GM12878 (cell line): ENCODE measurements around the gene CXXC4.

Source experiments
- BRCA1 ChIP-seq: IDR thresholded peaks from 2 replicates; pipeline ENCODE4 v1.6.1; 2011; ENCODE audit warnings: low read depth, low read length, improper control_type of control experiment
- CHD2 ChIP-seq: IDR thresholded peaks from 2 replicates; pipeline ENCODE4 v1.6.1; 2011; ENCODE audit warnings: low read depth, low read length, improper control_type of control experiment, borderline replicate concordance
- FOS ChIP-seq: IDR thresholded peaks from 3 replicates; pipeline ENCODE4 v1.6.1; 2011; ENCODE audit warnings: borderline replicate concordance; ENCODE audit not compliant: insufficient read length; ENCODE audit errors: extremely low read depth
- PAX8 ChIP-seq: fragments of 450-650 bp; IDR thresholded peaks from 2 replicates; pipeline ENCODE4 v1.6.1; 2017; ENCODE audit warnings: mild to moderate bottlenecking, moderate library complexity
- POLR2A ChIP-seq: IDR thresholded peaks from 2 replicates; pipeline ENCODE4 v1.6.1; 2011; ENCODE audit warnings: low read depth, mild to moderate bottlenecking, low read length
- RELA ChIP-seq: fragments of 450-650 bp; IDR thresholded peaks from 2 replicates; pipeline ENCODE4 v1.8.0; 2014; ENCODE audit warnings: borderline replicate concordance; ENCODE audit not compliant: partially characterized antibody
- YBX1 ChIP-seq: fragments of 450-650 bp; IDR thresholded peaks from 2 replicates; pipeline ENCODE4 v1.6.1; 2016; ENCODE audit warnings: antibody characterized with exemption

DNA sequence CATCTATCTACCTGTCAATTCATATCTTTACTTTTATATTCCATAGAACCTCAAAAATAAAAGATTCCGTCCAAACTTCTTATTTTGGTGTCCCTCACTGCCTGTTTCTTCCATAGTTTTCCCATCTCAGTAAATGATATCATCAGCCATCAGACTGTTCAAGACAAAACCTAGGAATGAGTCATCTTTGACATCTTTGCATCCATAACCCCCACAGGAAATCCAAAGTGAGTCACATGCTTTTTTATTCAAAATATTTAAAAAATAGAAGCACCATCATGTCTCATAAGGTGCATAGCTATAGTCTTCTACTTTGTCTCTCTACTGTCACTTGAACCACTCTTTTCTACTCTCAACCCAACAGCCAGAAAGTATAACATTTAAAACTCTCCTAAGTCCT, 29.9 kb upstream of the CXXC4 start:
- TF ChIP-seq YBX1, result no peak
- TF ChIP-seq BRCA1, result no peak
- no peak for TF ChIP-seq PAX8
- TF ChIP-seq FOS, result no peak
- TF ChIP-seq POLR2A, result no peak
- TF ChIP-seq CHD2, result no peak
- TF ChIP-seq RELA, result no peak
